Measurements from ENCODE around the gene RUBCNL.

Gene RUBCNL

DNA sequence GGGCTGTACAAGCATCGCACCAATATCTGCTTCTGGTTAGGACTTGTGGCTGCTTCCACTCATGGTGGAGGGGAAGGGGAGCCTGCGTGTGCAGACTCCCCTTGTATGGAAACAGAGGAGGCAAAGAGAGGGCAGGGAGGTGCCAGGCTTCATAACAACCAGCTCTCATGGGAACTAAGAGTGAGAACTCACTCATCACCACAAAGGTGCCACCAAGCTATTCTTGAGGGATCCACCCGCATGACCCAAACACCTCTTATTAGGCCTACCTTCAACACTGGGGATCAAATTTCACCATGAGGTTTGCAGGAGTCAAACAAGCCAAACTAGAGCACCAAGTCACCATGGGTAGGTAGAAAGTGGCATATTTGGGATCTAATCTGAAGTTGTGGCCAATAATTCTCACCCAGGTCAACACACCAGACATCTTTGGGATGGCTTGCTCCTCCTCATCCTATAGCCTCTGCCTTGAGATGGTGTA lies 46.4 kb downstream of the RUBCNL start:
- no peaks in the 10 kb centered on the region for H3K9me2 ChIP-seq (replicated peaks; ENCODE audit: low read depth, low read length)
- peaks cover 5% of the 10 kb centered on the region; the same call in 1 of the 2 replicates for H3K36me3 ChIP-seq (ENCODE audit: insufficient read depth, low read length)
- H3F3A ChIP-seq (ENCODE audit: low read depth) = no peaks in the 10 kb centered on the region
- H3K27me3 ChIP-seq (ENCODE audit: insufficient read depth, low read length, poor library complexity, severe bottlenecking) = no peaks in the 10 kb centered on the region
- H4K20me1 ChIP-seq (ENCODE audit: insufficient read depth, low read length, poor library complexity, severe bottlenecking) = no peaks in the 10 kb centered on the region
- no peak overlapping the region for H3K9ac ChIP-seq (ENCODE audit: low read depth, low read length, poor library complexity, severe bottlenecking)
- H3K79me2 ChIP-seq (ENCODE audit: insufficient read depth, low read length) = no peaks in the 10 kb centered on the region
- peak overlapping the region; percentile 25 for H3K4me2 ChIP-seq (ENCODE audit: low read depth, low read length, poor library complexity, severe bottlenecking)
- H3K4me1 ChIP-seq (ENCODE audit: insufficient read depth, low read length, poor library complexity, severe bottlenecking) = peaks cover 14% of the 10 kb centered on the region
- no peak for TF ChIP-seq EZH2phosphoT487 (IDR thresholded peaks at IDR 0.05; ENCODE audit: borderline replicate concordance)
- TF ChIP-seq, protein P1, sequence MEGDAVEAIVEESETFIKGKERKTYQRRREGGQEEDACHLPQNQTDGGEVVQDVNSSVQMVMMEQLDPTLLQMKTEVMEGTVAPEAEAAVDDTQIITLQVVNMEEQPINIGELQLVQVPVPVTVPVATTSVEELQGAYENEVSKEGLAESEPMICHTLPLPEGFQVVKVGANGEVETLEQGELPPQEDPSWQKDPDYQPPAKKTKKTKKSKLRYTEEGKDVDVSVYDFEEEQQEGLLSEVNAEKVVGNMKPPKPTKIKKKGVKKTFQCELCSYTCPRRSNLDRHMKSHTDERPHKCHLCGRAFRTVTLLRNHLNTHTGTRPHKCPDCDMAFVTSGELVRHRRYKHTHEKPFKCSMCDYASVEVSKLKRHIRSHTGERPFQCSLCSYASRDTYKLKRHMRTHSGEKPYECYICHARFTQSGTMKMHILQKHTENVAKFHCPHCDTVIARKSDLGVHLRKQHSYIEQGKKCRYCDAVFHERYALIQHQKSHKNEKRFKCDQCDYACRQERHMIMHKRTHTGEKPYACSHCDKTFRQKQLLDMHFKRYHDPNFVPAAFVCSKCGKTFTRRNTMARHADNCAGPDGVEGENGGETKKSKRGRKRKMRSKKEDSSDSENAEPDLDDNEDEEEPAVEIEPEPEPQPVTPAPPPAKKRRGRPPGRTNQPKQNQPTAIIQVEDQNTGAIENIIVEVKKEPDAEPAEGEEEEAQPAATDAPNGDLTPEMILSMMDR (conservative IDR thresholded peaks at IDR 0.05; ENCODE audit: low read length) = no peak
- H3K9me3 ChIP-seq (ENCODE audit: insufficient read depth, low read depth, low read length) = no peaks in the 10 kb centered on the region
- peak overlapping the region; percentile 58 for H2AFZ ChIP-seq (ENCODE audit: low read length)
- H3K4me3 ChIP-seq (ENCODE audit: low read length, poor library complexity, severe bottlenecking) = no peak overlapping the region

DNA sequence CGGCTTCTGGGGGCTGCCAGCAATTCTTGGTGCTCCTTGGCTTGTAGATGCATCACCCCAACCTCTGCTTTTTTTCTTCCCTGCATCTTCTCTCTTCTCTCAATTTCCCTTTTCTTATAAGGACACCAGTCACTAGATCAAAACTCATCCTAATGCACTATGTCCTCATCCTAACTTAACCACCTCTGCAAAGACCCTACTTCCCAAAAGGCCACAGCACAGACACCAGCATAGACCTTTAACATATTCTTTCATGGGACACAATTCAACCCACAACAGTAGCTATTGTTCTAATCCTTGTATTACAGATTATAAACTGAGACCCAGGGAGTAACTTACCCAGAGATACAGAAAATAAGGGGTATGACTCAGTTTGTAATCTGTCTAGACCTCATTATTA lies 47.0 kb downstream of the RUBCNL start:
- no peak overlapping the region for H2AFZ ChIP-seq (ENCODE audit: low read length)
- no peak overlapping the region for H3K4me2 ChIP-seq (ENCODE audit: low read depth, low read length, poor library complexity, severe bottlenecking)
- TF ChIP-seq, protein P1 (conservative IDR thresholded peaks at IDR 0.05; ENCODE audit: low read length) = no peak
- no peak for TF ChIP-seq EZH2phosphoT487 (IDR thresholded peaks at IDR 0.05; ENCODE audit: borderline replicate concordance)
- H3F3A ChIP-seq (ENCODE audit: low read depth) = no peaks in the 10 kb centered on the region
- H3K9me2 ChIP-seq (replicated peaks; ENCODE audit: low read depth, low read length) = no peaks in the 10 kb centered on the region
- H3K36me3 ChIP-seq (ENCODE audit: insufficient read depth, low read length) = peaks cover 3% of the 10 kb centered on the region; the same call in 1 of the 2 replicates
- no peaks in the 10 kb centered on the region for H3K9me3 ChIP-seq (ENCODE audit: insufficient read depth, low read depth, low read length)
- H4K20me1 ChIP-seq (ENCODE audit: insufficient read depth, low read length, poor library complexity, severe bottlenecking) = no peaks in the 10 kb centered on the region
- no peaks in the 10 kb centered on the region for H3K27me3 ChIP-seq (ENCODE audit: insufficient read depth, low read length, poor library complexity, severe bottlenecking)
- no peak overlapping the region for H3K9ac ChIP-seq (ENCODE audit: low read depth, low read length, poor library complexity, severe bottlenecking)
- H3K4me3 ChIP-seq (ENCODE audit: low read length, poor library complexity, severe bottlenecking) = no peak overlapping the region
- peaks cover 14% of the 10 kb centered on the region for H3K4me1 ChIP-seq (ENCODE audit: insufficient read depth, low read length, poor library complexity, severe bottlenecking)
- H3K79me2 ChIP-seq (ENCODE audit: insufficient read depth, low read length) = no peaks in the 10 kb centered on the region

DNA sequence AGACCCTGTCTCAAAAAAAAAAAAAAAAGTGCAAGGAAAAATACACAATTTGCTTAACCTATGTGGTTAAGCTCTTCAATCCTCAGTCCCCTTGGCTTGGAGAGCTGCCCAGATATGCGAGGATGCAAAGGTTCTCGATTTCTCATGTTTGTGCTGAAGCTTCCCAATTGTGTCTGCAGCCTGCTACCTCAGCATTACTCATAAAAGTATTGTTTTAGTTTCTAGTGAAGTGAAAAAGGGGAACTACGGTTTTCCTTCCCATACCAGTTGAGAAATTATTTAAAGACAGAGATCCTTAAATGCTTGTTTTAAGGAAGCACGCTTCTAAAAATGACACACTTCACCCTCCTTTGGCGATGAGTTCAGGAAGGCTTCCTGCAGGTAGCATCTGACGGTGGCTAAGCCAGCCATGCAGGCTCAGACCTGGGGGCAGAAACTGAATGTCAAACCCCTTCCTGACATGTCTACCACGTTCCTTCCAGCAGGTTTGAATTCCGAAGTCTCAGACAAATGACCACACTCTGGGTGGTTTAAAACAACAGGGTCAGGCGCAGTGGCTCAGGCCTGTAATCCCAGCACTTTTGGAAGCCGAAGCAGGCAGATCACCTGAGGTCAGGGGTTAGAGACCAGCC lies 47.9 kb downstream of the RUBCNL start:
- Histone ChIP-seq H3K36me3 (ENCODE audit: insufficient read depth, low read length) (no peaks in the 10 kb centered on the region), H3K4me2 (ENCODE audit: low read depth, low read length, poor library complexity, severe bottlenecking) (no peak overlapping the region)
- TF ChIP-seq EZH2phosphoT487 (IDR thresholded peaks at IDR 0.05; ENCODE audit: borderline replicate concordance) = no peak
- TF ChIP-seq, protein P1 (conservative IDR thresholded peaks at IDR 0.05; ENCODE audit: low read length) = no peak

More for the DNA sequence above, 47.9 kb downstream of the RUBCNL start:
- no peaks in the 10 kb centered on the region for H3F3A ChIP-seq (ENCODE audit: low read depth)
- no peaks in the 10 kb centered on the region for H3K9me2 ChIP-seq (replicated peaks; ENCODE audit: low read depth, low read length)
- no peak overlapping the region for H3K4me3 ChIP-seq (ENCODE audit: low read length, poor library complexity, severe bottlenecking)
- H3K79me2 ChIP-seq (ENCODE audit: insufficient read depth, low read length) = no peaks in the 10 kb centered on the region
- no peaks in the 10 kb centered on the region for H4K20me1 ChIP-seq (ENCODE audit: insufficient read depth, low read length, poor library complexity, severe bottlenecking)
- H3K4me1 ChIP-seq (ENCODE audit: insufficient read depth, low read length, poor library complexity, severe bottlenecking) = peaks cover 21% of the 10 kb centered on the region
- H3K9me3 ChIP-seq (ENCODE audit: insufficient read depth, low read depth, low read length) = no peaks in the 10 kb centered on the region
- H3K9ac ChIP-seq (ENCODE audit: low read depth, low read length, poor library complexity, severe bottlenecking) = no peak overlapping the region
- H3K27me3 ChIP-seq (ENCODE audit: insufficient read depth, low read length, poor library complexity, severe bottlenecking) = no peaks in the 10 kb centered on the region
- H2AFZ ChIP-seq (ENCODE audit: low read length) = no peak overlapping the region

Data from Loucy (cell line).